H1 (cell line): Measurements from ENCODE around the gene KLHDC10. TPM values are rescaled to one million over a fixed set of nuclear protein-coding genes. Genes with fewer than 3 reads are reported as not detected.

Experiments used
- CTCF ChIA-PET: fragments of 300-600 bp; sonication (Branson Sonifier 250); formaldehyde crosslinking; loops from one replicate; lab custom pipeline; 2021; ENCODE audit not compliant: partially characterized antibody; lab: Charles Lee
- POLR2A ChIA-PET: fragments of 300-600 bp; sonication (Branson Sonifier 250); formaldehyde crosslinking; loops from one replicate; lab custom pipeline; 2021; ENCODE audit warnings: inconsistent platforms; ENCODE audit not compliant: partially characterized antibody; lab: Charles Lee
- DNase-seq, 2 experiments: peaks; one replicate each; pipeline versions ENCODE4 v3.0.0 to v3.0.0-alpha.2; 2010 to 2022; ENCODE audit warnings: low spot score in 2 of 2, low read depth in 1 of 2, mixed read lengths in 1 of 2
- FAIRE-seq: peaks from 2 replicates; lab custom pipeline; 2011; peaks lifted over from hg19 to GRCh38; lab: Jason Lieb, UNC
- H2AFZ ChIP-seq: 2 replicates; pipeline ENCODE4 v1.8.1; 2012; ENCODE audit warnings: low read length, inconsistent platforms
- H2AK5ac ChIP-seq: 2 replicates; pipeline ENCODE4 v1.6.1; 2013; ENCODE audit warnings: low read depth, low read length
- H2BK120ac ChIP-seq: replicated peaks from 2 replicates; pipeline ENCODE3; 2013; ENCODE audit warnings: low read depth, low read length, inconsistent platforms
- H2BK12ac ChIP-seq: 2 replicates; pipeline ENCODE4 v1.6.1; 2013; ENCODE audit warnings: low read depth, low read length
- H2BK15ac ChIP-seq: 2 replicates; pipeline ENCODE4 v1.6.1; 2013; ENCODE audit warnings: low read length
- H2BK20ac ChIP-seq: 2 replicates; pipeline ENCODE4 v1.6.1; 2013; ENCODE audit warnings: low read length
- H2BK5ac ChIP-seq: 2 replicates; pipeline ENCODE4 v1.6.1; 2013; ENCODE audit warnings: low read depth, low read length
- H3K14ac ChIP-seq: 2 replicates; pipeline ENCODE4 v1.6.1; 2013; ENCODE audit warnings: inconsistent platforms; ENCODE audit not compliant: insufficient read length
- H3K18ac ChIP-seq: 2 replicates; pipeline ENCODE4 v1.6.1; 2013; ENCODE audit warnings: low read length; ENCODE audit errors: extremely low read depth
- H3K23ac ChIP-seq: 2 replicates; pipeline ENCODE4 v1.6.1; 2013; ENCODE audit warnings: inconsistent platforms; ENCODE audit not compliant: insufficient read length
- H3K23me2 ChIP-seq: 2 replicates; pipeline ENCODE4 v1.6.1; 2013; ENCODE audit warnings: low read depth, low read length
- H3K27ac ChIP-seq: 2 replicates; pipeline ENCODE4 v1.6.1; 2011; ENCODE audit warnings: low read depth, low read length, inconsistent platforms
- H3K27me3 ChIP-seq, 4 experiments: replicated peaks in 1 of 4; 1 replicate in 1 of 4; 2 replicates in 3 of 4; pipeline versions ENCODE4 v1.6.1 to v1.8.1; 2011 to 2013; ENCODE audit warnings: low read length in 3 of 4, mild to moderate bottlenecking in 3 of 4, inconsistent platforms in 2 of 4, mixed read lengths in 2 of 4, moderate library complexity in 1 of 4; ENCODE audit not compliant: control insufficient read depth in 3 of 4, insufficient read depth in 3 of 4; ENCODE audit errors: extremely low read depth in 1 of 4
- H3K36me3 ChIP-seq, 4 experiments: 2 replicates each; pipeline versions ENCODE4 v1.6.1 to v1.8.1; 2011 to 2013; ENCODE audit warnings: mild to moderate bottlenecking in 4 of 4, low read length in 3 of 4, moderate library complexity in 2 of 4, control low read depth in 1 of 4, inconsistent platforms in 1 of 4; ENCODE audit not compliant: insufficient read depth in 4 of 4, control insufficient read depth in 2 of 4
- H3K4ac ChIP-seq: replicated peaks from 2 replicates; pipeline ENCODE3; 2013; ENCODE audit warnings: low read length, low read depth, mixed read lengths, inconsistent platforms; ENCODE audit not compliant: insufficient read length
- H3K4me1 ChIP-seq, 4 experiments: replicated peaks in 1 of 4; 1 replicate in 1 of 4; 2 replicates in 3 of 4; pipeline versions ENCODE4 v1.6.1 to v1.8.1; 2011 to 2013; ENCODE audit warnings: low read length in 3 of 4, inconsistent platforms in 2 of 4, mixed read lengths in 1 of 4; ENCODE audit not compliant: insufficient read depth in 4 of 4, control insufficient read depth in 3 of 4
- H3K4me2 ChIP-seq, 2 experiments: 2 replicates each; pipeline versions ENCODE4 v1.6.1 to v1.8.1; 2011 to 2013; ENCODE audit warnings: low read depth in 2 of 2, low read length in 2 of 2, control low read depth in 1 of 2, inconsistent platforms in 1 of 2, mild to moderate bottlenecking in 1 of 2; ENCODE audit not compliant: insufficient read depth in 1 of 2
- H3K4me3 ChIP-seq, 4 experiments: fragments of 200-600, 300-600 bp in 1 of 4; sonication (generic), shearing (Covaris generic), sonication (Bioruptor Twin) in 1 of 4; 2 replicates each; pipeline versions ENCODE4 v1.5.1 to v1.8.1; 2011 to 2016; ENCODE audit warnings: low read length in 4 of 4, low read depth in 3 of 4, control low read depth in 2 of 4, inconsistent platforms in 2 of 4, mild to moderate bottlenecking in 2 of 4, mixed read lengths in 1 of 4, moderate library complexity in 1 of 4; ENCODE audit not compliant: insufficient read depth in 2 of 4; ENCODE audit errors: extremely low read depth in 1 of 4
- H3K56ac ChIP-seq: replicated peaks from 2 replicates; pipeline ENCODE3; 2013; ENCODE audit warnings: low read depth, mild to moderate bottlenecking, mixed read lengths, low read length, inconsistent platforms; ENCODE audit not compliant: insufficient read length
- H3K79me1 ChIP-seq: 2 replicates; pipeline ENCODE4 v1.6.1; 2013; ENCODE audit warnings: low read depth, low read length, control low read depth
- H3K79me2 ChIP-seq, 2 experiments: 2 replicates each; pipeline versions ENCODE4 v1.6.1 to v1.8.1; 2012 to 2013; ENCODE audit warnings: low read length in 2 of 2, mild to moderate bottlenecking in 2 of 2, inconsistent platforms in 1 of 2; ENCODE audit not compliant: insufficient read depth in 2 of 2, control insufficient read depth in 1 of 2
- H3K9ac ChIP-seq, 4 experiments: replicated peaks in 1 of 4; 1 replicate in 1 of 4; 2 replicates in 3 of 4; pipeline versions ENCODE4 v1.6.1 to v1.8.1; 2011 to 2013; ENCODE audit warnings: low read depth in 3 of 4, low read length in 3 of 4, control low read depth in 2 of 4, mild to moderate bottlenecking in 2 of 4, moderate library complexity in 2 of 4, inconsistent platforms in 1 of 4; ENCODE audit errors: extremely low read depth in 1 of 4
- H3K9me3 ChIP-seq, 2 experiments: 2 replicates each; pipeline versions ENCODE4 v1.6.1 to v1.8.1; 2012 to 2013; ENCODE audit warnings: mild to moderate bottlenecking in 2 of 2, moderate library complexity in 2 of 2, control low read depth in 1 of 2, inconsistent platforms in 1 of 2, low read depth in 1 of 2, low read length in 1 of 2, mixed read lengths in 1 of 2; ENCODE audit not compliant: insufficient read depth in 2 of 2
- H4K20me1 ChIP-seq, 2 experiments: replicated peaks in 1 of 2; 2 replicates each; pipeline versions ENCODE3 to v1.8.1; 2011 to 2013; ENCODE audit warnings: inconsistent platforms in 2 of 2, low read length in 2 of 2, mild to moderate bottlenecking in 1 of 2; ENCODE audit not compliant: insufficient read depth in 2 of 2, control insufficient read depth in 1 of 2
- H4K5ac ChIP-seq: 2 replicates; pipeline ENCODE4 v1.6.1; 2013; ENCODE audit warnings: low read length, low read depth, mixed read lengths, inconsistent platforms; ENCODE audit not compliant: insufficient read length
- H4K8ac ChIP-seq: 2 replicates; pipeline ENCODE4 v1.8.0; 2013; ENCODE audit warnings: mild to moderate bottlenecking, moderate library complexity, low read length, inconsistent platforms; ENCODE audit not compliant: insufficient read depth; ENCODE audit errors: extremely low read depth
- H4K91ac ChIP-seq: replicated peaks from 2 replicates; pipeline ENCODE3; 2013; ENCODE audit warnings: low read length, mixed read lengths, inconsistent platforms; ENCODE audit not compliant: insufficient read length
- ASH2L ChIP-seq: fragments of 200-600, 300-600 bp; sonication (generic); IDR thresholded peaks from one replicate; pipeline ENCODE4 v1.7.1; 2017; ENCODE audit warnings: low read length
- FOSL1 ChIP-seq: IDR thresholded peaks from 2 replicates; pipeline ENCODE4 v1.6.1; 2011; ENCODE audit warnings: mild to moderate bottlenecking, low read depth, low read length, moderate library complexity; ENCODE audit not compliant: insufficient read depth
- JUND ChIP-seq: IDR thresholded peaks from 2 replicates; pipeline ENCODE4 v1.6.1; 2011; ENCODE audit warnings: mild to moderate bottlenecking, improper control_type of control experiment, low read length
- NRF1 ChIP-seq: IDR thresholded peaks from 2 replicates; pipeline ENCODE4 v1.6.1; 2011; ENCODE audit warnings: mild to moderate bottlenecking, low read depth, low read length, improper control_type of control experiment
- SP1 ChIP-seq: IDR thresholded peaks from 2 replicates; pipeline ENCODE4 v1.6.1; 2011; ENCODE audit warnings: low read depth, low read length
- SP2 ChIP-seq: IDR thresholded peaks from 2 replicates; pipeline ENCODE4 v1.6.1; 2012; ENCODE audit warnings: mild to moderate bottlenecking, low read length, inconsistent platforms
- SP4 ChIP-seq: IDR thresholded peaks from 2 replicates; pipeline ENCODE4 v1.6.1; 2012; ENCODE audit warnings: low read length, inconsistent platforms
- TAF1 ChIP-seq: IDR thresholded peaks from 2 replicates; pipeline ENCODE4 v1.6.1; 2011; ENCODE audit warnings: mild to moderate bottlenecking, low read depth, low read length
- TCF12 ChIP-seq: IDR thresholded peaks from 2 replicates; pipeline ENCODE4 v1.6.1; 2011; ENCODE audit warnings: low read depth, mild to moderate bottlenecking, low read length
- WGBS, 2 experiments: shearing (Covaris generic) in 1 of 2; methylation state at CpG; one replicate each; pipeline versions ENCODE4 v1.1.6 to v1.1.7; 2013 to 2015; ENCODE audit warnings: low lambda C conversion rate in 2 of 2, mixed read lengths in 2 of 2, inconsistent platforms in 1 of 2, low coverage in 1 of 2, missing lambda C conversion rate in 1 of 2; ENCODE audit not compliant: insufficient replicate concordance in 2 of 2, insufficient coverage in 1 of 2, insufficient read length in 1 of 2; ENCODE audit errors: extremely low coverage in 1 of 2, missing lambda C conversion rate in 1 of 2; 5-methylcytosine and 5-hydroxymethylcytosine counted together
- polyA plus RNA-seq, 7 experiments: library from polyadenylated mRNA; depleted of rRNA in 3 of 7; stranded (reverse) in 5 of 7; unstranded in 2 of 7; fragments of >200 nt in 5 of 7; fragments of 200-250 nt in 2 of 7; gene quantifications; 1 replicate in 5 of 7; 2 replicates in 1 of 7; 4 replicates in 1 of 7; pipeline versions ENCODE4 v1.2.1 to v1.2.3, GENCODE V29; 2011 to 2013; ENCODE audit warnings: missing spikeins in 2 of 7, mixed read lengths in 2 of 7
- total RNA-seq: library from RNA; stranded (reverse); fragmentation: NEBNext Ultra II Directional; extraction: Animal tissue kit (Norgen Biotek cat#: 25700); gene quantifications from 2 replicates; pipeline ENCODE4 v1.2.1, GENCODE V29; 2021

The KLHDC10 gene
- total and polyA plus RNA-seq, 2 of the 8 experiments (the other 6 are each of a cell fraction or from before 2014, with no cell fraction given), result 6.6 to 14.5 TPM

DNA sequence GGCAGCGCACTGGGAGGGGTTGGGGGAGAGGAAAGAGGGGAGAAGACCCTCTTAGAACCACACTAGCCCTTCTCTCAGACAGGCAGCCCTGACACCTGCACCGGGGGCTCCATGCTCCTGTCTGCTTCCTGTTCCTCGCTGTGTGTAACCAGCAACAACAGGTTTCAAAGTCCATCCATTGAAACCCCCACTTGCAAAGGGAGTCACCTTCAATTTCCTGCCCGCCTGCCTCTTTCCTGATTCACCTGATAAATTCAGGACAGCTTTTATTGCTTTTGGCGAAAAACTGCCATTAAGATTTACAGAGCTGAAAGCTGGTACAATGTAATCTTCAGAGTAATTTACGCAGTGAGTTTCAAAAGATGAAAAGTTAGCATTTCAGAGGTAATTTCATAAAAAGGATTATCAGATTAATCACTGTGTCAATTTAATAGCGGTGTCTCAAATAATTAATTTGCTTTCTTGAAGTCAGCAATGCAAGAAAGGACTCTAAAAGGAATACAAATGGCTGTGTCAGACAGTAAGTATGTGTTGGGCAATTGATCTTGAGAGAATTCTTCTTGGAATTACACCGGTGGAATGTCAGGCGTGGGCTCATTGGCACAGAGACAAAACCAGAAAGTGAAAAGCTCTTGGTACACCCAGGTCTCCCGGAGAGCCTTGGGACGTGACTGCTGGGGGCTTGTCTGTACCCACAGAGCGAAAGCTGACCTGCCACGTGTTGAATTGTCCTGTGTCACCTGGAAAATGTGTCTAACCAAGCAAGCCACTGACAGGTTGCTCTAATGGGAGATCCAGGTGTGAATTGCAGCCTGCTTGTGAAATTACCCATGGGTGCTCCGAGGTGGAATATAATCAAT lies 74.2 kb downstream of the KLHDC10 start:
- Histone ChIP-seq H3K27ac (no peak overlapping the region), H4K91ac (no peak overlapping the region), H3K9ac (no peak overlapping the region), H3K79me1 (no peaks in the 10 kb centered on the region), H2BK5ac (no peak overlapping the region), H3K4me3 (no peak overlapping the region), H3K4ac (no peak overlapping the region), H3K27me3 (peaks cover 0 to 12% (median 7%) of the 10 kb centered on the region in 4 experiments; a peak in 5 of 7 replicates), H3K79me2 (no peaks in the 10 kb centered on the region), H3K9me3 (no peaks in the 10 kb centered on the region), H3K4me1 (peaks cover 0 to 15% (median 13%) of the 10 kb centered on the region in 4 experiments; a peak in 6 of 7 replicates), H2AK5ac (no peak overlapping the region), H3K23ac (no peak overlapping the region), H2BK20ac (no peak overlapping the region), H4K8ac (peak overlapping the region; percentile 1; the same call in 1 of the 2 replicates), H3K23me2 (peaks cover 6% of the 10 kb centered on the region; the same call in 1 of the 2 replicates), H4K5ac (no peak overlapping the region), H3K36me3 (no peaks in the 10 kb centered on the region), H4K20me1 (peaks cover 0 to under 1% of the 10 kb centered on the region in 2 experiments), H3K14ac (no peak overlapping the region), H3K4me2 (no peak overlapping the region), H3K18ac (no peak overlapping the region), H2BK15ac (0 out of 2 replicates have a peak overlapping the region, but pooled peaks have one; percentile 46), H2AFZ (no peak overlapping the region), H2BK120ac (no peak overlapping the region), H2BK12ac (no peak overlapping the region), H3K56ac (no peak overlapping the region)
- FAIRE-seq, result no peak
- peak in 1 of 2 experiments; percentile 32 for DNase-seq
- WGBS, 2 experiments, result 89% methylated on average over 14 of the region's 14 CpGs; no CpG with 5 or more reads in 1 of the 2 experiments
- ChIA-PET POLR2A (no interaction called here), CTCF (no interaction called here)
- TF ChIP-seq JUND (no peak), ASH2L (no peak), SP1 (no peak), SP4 (no peak), FOSL1 (no peak), TAF1 (no peak), TCF12 (no peak), SP2 (no peak), NRF1 (no peak)
